Smooth muscle cell (in vitro differentiated cells): ENCODE results near the gene TFDP1. TPM values are rescaled to one million over a fixed set of nuclear protein-coding genes. Genes with fewer than 3 reads are reported as not detected.

Source experiments
- DNase-seq: peaks from one replicate; lab custom pipeline; 2025; ENCODE audit not compliant: unreplicated experiment; lab: John Stamatoyannopoulos, UW
- H2AFZ ChIP-seq: fragments of 200-600 bp; sonication (generic); 2 replicates; pipeline ENCODE4 v1.6.0; 2016; ENCODE audit warnings: antibody characterized with exemption, low read depth, mild to moderate bottlenecking
- H3F3A ChIP-seq: fragments of 200-600 bp; sonication (generic); 2 replicates; pipeline ENCODE4 v1.6.0; 2017; ENCODE audit warnings: antibody characterized with exemption, low read depth
- H3K27ac ChIP-seq: fragments of 200-600 bp; sonication (generic); 2 replicates; pipeline ENCODE4 v1.5.1; 2016; ENCODE audit warnings: low read depth, mild to moderate bottlenecking
- H3K27me3 ChIP-seq: fragments of 200-600 bp; sonication (generic); 2 replicates; pipeline ENCODE4 v1.6.1; 2016; ENCODE audit warnings: low read depth, mild to moderate bottlenecking
- H3K36me3 ChIP-seq: fragments of 200-600 bp; sonication (generic); 2 replicates; pipeline ENCODE4 v1.5.1; 2016; ENCODE audit warnings: low read depth
- H3K4me1 ChIP-seq: fragments of 200-600 bp; sonication (generic); 2 replicates; pipeline ENCODE4 v1.5.1; 2016; ENCODE audit warnings: low read depth
- H3K4me2 ChIP-seq: fragments of 200-600 bp; sonication (generic); 2 replicates; pipeline ENCODE4 v1.6.0; 2016; ENCODE audit warnings: mild to moderate bottlenecking
- H3K4me3 ChIP-seq: fragments of 200-600 bp; sonication (generic); 2 replicates; pipeline ENCODE4 v1.5.1; 2016; ENCODE audit warnings: mild to moderate bottlenecking
- H3K79me2 ChIP-seq: fragments of 200-600 bp; sonication (generic); 2 replicates; pipeline ENCODE4 v1.6.0; 2016; ENCODE audit warnings: low read depth, mild to moderate bottlenecking
- H3K9ac ChIP-seq: fragments of 200-600 bp; sonication (generic); 2 replicates; pipeline ENCODE4 v1.6.0; 2016; ENCODE audit warnings: low read depth
- H3K9me3 ChIP-seq: fragments of 200-600 bp; sonication (generic); replicated peaks from 2 replicates; pipeline ENCODE4 v1.5.1; 2016; ENCODE audit warnings: low read depth
- H4K20me1 ChIP-seq: fragments of 200-600 bp; sonication (generic); 2 replicates; pipeline ENCODE4 v1.6.0; 2016; ENCODE audit warnings: low read depth
- CTCF ChIP-seq: fragments of 200-600 bp; sonication (generic); IDR thresholded peaks from 2 replicates; pipeline ENCODE4 v1.5.1; 2017; ENCODE audit warnings: borderline replicate concordance, mild to moderate bottlenecking, antibody characterized with exemption; ENCODE audit not compliant: insufficient read depth, poor library complexity, severe bottlenecking
- WGBS: methylation state at CpG from one replicate; pipeline ENCODE4 v1.1.7; 2016; ENCODE audit warnings: low lambda C conversion rate; 5-methylcytosine and 5-hydroxymethylcytosine counted together
- polyA plus RNA-seq: library from polyadenylated mRNA; unstranded; fragments of >200 nt; fragmentation: Nextera tagmentation; extraction: Ambion mirVana; gene quantifications from 2 replicates; pipeline ENCODE4 v1.2.1, GENCODE V29; 2016
- total RNA-seq: library from RNA; depleted of rRNA; stranded (reverse); fragments of >200 nt; gene quantifications from 2 replicates; pipeline ENCODE4 v1.2.3, GENCODE V29; 2014

Gene TFDP1
- total and polyA plus RNA-seq, 2 experiments from 2014 or later, result 52.8 to 53.6 TPM

GRCh38 chr13:113539822-113540221 is 44.7 kb upstream of the TFDP1 start:
- Histone ChIP-seq H3K9ac (no peak overlapping the region), H3K27me3 (no peaks in the 10 kb centered on the region), H3K4me3 (no peak overlapping the region), H3K4me2 (no peak overlapping the region), H3F3A (no peaks in the 10 kb centered on the region), H3K4me1 (no peaks in the 10 kb centered on the region), H3K79me2 (peaks cover 12% of the 10 kb centered on the region), H4K20me1 (peaks cover 40% of the 10 kb centered on the region), H3K36me3 (peaks cover 8% of the 10 kb centered on the region), H3K27ac (no peak overlapping the region), H2AFZ (no peak overlapping the region), H3K9me3 (no peaks in the 10 kb centered on the region)
- TF ChIP-seq CTCF, result no peak
- no peak for DNase-seq
- WGBS, result 93% methylated on average over 15 of the region's 15 CpGs

- Histone ChIP-seq H3K4me1 (no peaks in the 10 kb centered on the region), H4K20me1 (peaks cover 47% of the 10 kb centered on the region), H3K36me3 (peaks cover 8% of the 10 kb centered on the region), H3K4me3 (no peak overlapping the region), H3F3A (no peaks in the 10 kb centered on the region), H3K9ac (no peak overlapping the region), H3K27ac (no peak overlapping the region), H2AFZ (no peak overlapping the region), H3K79me2 (peaks cover 16% of the 10 kb centered on the region), H3K9me3 (no peaks in the 10 kb centered on the region), H3K27me3 (no peaks in the 10 kb centered on the region), H3K4me2 (no peak overlapping the region)
- no peak for TF ChIP-seq CTCF
- WGBS, result 89% methylated on average over 10 of the region's 10 CpGs
- no peak for DNase-seq
These were observed 44.0 kb upstream of the TFDP1 start for GRCh38 chr13:113540523-113540922.

- Histone ChIP-seq H3K27me3 (no peaks in the 10 kb centered on the region), H3K4me1 (no peaks in the 10 kb centered on the region), H3K79me2 (peaks cover 19% of the 10 kb centered on the region), H3K9ac (no peak overlapping the region), H2AFZ (no peak overlapping the region), H4K20me1 (peaks cover 71% of the 10 kb centered on the region), H3K9me3 (no peaks in the 10 kb centered on the region), H3K4me3 (no peak overlapping the region), H3K36me3 (peaks cover 8% of the 10 kb centered on the region), H3K27ac (no peak overlapping the region), H3F3A (no peaks in the 10 kb centered on the region), H3K4me2 (no peak overlapping the region)
- TF ChIP-seq CTCF, result no peak
- no peak for DNase-seq
- WGBS, result 89% methylated on average over 6 of the region's 21 CpGs
These were observed 41.7 kb upstream of the TFDP1 start for GRCh38 chr13:113542751-113543424.
